Fibroblast of skin of left quadriceps (primary cell): ENCODE data around the gene VLDLR.

Source experiments
- DNase-seq, 2 experiments: peaks; one replicate each; pipeline ENCODE4 v3.0.0-alpha.2; 2013; ENCODE audit warnings: low read depth in 2 of 2

Gene VLDLR

GRCh38 chr9:2621722-2622460 lies at the start of gene VLDLR:
Gene VLDLR (plus strand): TSS chr9:2621787. CDS start chr9:2622190, 403 bp downstream.
- no peak for DNase-seq

DNA sequence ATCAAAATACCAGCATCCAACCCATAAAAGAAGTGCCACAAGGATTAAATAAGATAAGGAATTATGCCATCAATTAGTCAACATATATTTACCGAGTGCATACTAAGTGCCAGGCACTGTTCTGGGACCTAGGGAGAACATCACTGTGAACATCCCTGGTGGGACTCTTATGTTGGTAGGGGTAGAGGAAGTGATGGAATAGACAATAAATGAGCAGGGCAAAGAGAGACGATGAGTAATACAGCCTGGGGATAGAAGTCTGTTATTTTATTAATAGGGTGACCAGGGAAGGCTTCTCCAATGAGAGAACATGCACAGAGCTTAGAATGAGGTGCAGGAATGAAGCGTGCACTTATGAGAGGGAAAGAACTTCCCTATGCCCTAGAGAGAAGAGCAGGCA lies 47.4 kb upstream of the VLDLR start:
- DNase-seq, result no peak

GRCh38 chr9:2576631-2577030 lies 45.0 kb upstream of the VLDLR start:
- DNase-seq, result no peak

DNA sequence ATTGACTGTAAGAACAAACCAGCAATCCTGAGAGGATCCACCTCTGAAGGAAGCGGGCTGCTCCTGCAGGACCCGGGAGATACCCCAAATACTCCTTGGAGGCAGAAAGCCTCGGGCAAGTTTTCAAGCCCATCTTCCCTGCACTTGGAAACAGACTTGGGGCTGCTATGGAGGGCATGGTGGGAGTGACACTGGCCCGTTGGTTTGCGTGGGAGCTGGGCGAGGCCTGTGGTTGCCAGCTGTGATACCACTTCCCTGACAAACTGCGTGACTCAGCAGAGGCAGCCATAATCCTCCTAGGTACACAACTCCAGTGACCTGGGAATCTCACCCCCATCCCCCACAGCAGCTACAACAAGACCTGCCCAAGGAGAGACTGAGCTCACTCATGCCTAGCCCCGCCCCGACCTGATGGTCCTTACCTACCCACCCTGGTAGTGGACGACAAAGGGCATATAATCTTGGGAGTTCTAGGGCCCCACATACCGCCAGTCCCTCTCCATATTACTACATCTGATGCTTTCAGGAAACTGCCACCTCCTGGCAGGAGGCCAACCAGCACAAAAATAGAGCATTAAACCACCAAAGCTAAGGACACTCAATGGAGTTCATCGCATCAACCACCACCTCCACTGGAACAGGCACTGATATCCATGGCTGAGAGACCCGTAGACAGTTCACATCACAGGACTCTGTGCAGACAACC lies 38.1 kb upstream of the VLDLR start:
- no peak for DNase-seq

DNA sequence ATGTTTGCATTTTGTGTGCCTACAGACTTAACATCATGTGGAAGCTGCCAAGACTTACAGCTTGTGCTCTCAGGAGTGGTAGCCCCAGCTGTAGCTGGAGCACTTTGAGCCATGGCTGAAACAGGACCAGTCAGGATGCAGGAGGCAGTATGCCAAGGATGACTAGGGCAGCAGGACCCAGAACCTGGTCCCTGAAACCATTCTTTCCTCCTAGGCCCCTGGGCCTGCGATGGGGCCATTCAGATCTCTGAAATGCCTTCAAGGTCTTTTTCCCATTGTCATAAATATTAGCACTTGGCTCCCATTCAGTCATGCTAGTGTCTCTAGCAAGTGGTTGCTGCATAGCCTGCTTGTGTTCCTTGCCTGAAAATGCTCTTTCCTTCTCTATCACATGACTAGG lies 29.6 kb upstream of the VLDLR start:
- DNase-seq, result no peak

- DNase-seq, result no peak
These were observed 27.8 kb upstream of the VLDLR start for GRCh38 chr9:2593744-2594143.

DNA sequence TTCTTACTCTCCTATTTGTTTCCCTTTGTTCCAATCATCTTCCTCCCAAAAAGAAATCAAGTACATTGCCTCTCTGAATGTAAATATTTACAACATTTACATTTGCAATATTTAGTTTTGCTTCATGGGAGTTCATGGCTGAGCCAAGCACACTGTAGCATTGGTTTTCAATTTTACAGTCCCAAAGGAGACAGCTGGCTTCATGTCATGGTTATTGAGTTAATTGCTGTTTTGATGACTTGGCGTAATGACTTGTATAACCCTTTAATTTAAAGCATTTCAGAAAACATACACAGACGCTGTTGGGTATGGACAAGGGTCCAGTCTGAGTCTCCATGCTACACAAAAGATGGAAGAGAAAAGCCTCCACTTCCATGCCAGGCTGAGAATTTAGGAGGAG lies 25.6 kb upstream of the VLDLR start:
- no peak for DNase-seq

GRCh38 chr9:2597483-2597882 lies 24.1 kb upstream of the VLDLR start:
- DNase-seq, result no peak

DNA sequence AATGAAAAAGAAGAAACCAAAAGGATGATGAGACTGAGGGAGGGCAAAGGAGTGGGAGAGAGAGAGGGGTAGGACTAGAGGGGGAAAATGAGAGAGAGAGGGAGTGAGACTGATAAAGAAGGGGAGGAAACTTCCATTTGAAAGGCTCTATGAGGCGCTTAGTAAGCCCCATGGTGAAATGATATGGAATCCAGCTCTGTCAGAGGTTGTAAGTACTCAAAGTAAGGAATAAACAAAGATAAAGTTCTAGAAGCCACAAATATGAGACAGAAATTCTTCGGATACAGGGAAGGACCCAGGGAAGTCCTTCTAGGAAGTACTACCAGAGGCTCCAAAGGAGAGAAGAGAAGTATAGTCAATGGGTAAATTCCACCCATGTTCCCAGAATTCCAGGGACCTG lies 21.7 kb upstream of the VLDLR start:
- no peak for DNase-seq

GRCh38 chr9:2600307-2600706 lies 21.3 kb upstream of the VLDLR start:
- no peak for DNase-seq

GRCh38 chr9:2601785-2602378 lies 19.7 kb upstream of the VLDLR start:
- no peak for DNase-seq

GRCh38 chr9:2602704-2603116 lies 18.9 kb upstream of the VLDLR start:
- DNase-seq, result no peak

GRCh38 chr9:2603621-2604020 lies 18.0 kb upstream of the VLDLR start:
- DNase-seq, result no peak

DNA sequence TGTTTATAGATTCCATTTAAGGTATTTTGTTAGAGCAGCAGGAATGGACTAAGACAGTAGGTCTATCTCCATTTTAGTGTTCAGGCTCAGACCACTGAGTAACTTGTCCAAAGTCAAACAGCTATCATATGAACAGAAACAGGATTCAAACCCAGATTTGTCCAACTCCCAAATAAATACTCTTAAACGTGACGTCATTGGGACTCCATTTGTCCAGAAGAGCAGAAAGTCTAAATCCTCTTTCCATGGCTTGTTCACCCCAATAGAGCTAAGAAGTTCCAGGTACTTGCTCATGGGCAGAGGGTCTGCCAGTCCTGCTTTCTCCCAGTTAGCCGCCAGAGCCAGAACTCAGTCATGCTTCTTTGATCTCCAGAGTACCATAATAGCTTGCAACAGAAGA lies 16.3 kb upstream of the VLDLR start:
- no peak for DNase-seq

DNA sequence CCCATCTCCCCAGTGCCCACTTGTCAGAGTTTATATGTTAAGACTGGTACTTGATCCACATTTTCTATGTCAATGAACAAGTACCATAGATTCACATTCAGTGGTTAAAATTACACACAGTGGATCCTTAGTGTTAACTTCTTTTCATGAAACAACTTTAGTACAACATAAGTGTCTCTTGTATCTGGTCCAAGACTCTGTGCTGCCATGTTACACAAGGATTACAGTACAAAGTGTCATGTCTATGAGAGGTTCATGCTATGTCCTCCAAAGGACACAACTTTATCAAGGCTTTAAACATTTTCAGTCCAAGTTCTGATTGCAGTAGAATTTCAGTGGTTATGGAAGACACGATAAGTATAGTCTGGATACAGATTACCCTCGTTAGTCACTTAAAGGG lies 13.3 kb upstream of the VLDLR start:
- DNase-seq, result no peak

GRCh38 chr9:2610985-2611384 lies 10.6 kb upstream of the VLDLR start:
- no peak for DNase-seq

DNA sequence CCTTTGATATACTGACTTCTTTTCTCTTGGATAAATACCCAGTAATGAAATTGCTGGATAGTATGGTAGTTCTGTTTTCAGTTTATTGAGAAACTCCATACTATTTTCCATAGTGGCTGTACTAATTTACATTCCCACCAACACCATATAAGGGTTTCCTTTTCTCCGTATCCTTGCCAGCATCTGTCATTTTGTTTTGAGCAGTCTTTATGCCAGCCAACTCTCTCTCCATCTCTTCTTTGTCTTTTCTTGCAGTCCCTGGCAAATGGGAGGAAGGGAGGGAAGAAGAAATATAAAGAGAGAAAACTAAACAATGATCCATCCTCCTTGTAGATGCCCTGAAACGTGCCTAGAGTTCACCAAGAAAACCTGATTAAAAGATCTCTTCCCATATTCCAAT lies 9.6 kb upstream of the VLDLR start:
- no peak for DNase-seq

GRCh38 chr9:2613730-2614271 lies 7.8 kb upstream of the VLDLR start:
- DNase-seq, result no peak

- DNase-seq, result no peak
These were observed 6.1 kb upstream of the VLDLR start for GRCh38 chr9:2615497-2615896.

DNA sequence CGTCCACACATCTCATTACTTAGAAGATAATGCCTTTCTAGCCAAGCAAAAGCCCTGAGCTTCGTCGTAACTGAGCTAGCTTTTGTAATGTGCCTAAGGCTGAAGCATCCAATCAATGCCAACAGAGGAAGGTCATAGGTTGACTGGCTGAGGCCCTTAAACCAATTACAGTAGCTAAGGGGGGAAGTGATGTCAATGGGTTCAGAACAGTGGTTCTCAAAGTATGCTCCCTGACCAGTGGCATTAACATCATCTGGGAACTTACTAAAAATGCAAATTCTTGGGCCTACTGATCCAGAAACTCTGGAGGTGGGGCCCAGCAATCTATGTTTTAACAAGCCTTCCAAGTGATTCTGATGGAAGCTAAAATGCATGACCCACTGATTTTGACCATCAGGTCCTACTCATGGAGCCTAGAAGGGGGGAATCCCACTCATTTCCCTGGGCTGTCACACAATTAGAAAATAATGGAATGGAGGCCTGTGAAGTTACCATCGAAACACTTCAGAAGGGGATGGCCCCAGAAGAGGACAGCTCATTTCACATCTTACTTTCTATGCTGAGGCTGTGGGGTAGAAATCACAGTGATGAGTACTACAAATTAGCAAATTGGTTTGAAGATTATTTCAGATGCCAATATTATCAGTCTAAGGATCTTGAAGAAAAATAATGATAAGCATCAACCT lies 4.8 kb upstream of the VLDLR start:
- DNase-seq, result no peak

DNA sequence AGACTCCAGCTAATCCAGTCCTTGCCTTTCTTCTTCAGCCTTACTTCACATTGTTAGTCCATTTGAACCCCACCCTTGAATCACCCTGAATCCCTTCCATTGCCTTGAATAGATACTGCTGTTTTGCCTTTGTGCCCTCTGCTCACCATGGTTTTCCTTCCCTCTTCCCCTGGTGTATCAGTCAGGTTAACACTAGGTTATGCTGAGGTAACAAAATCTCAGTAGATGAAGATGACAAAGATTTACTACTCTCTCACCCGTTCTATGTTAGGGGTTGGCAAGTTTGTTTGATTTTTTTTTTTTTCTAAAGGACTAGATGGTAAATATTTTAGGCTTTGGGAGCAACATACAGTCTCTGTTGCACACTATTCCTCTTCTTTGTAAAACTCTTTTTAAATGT lies 3.3 kb upstream of the VLDLR start:
- no peak for DNase-seq
